Parathyroid adenoma (tissue), 2 donors: ENCODE results near the gene ITPK1.

Experiments
- H2AFZ ChIP-seq: fragments of 300-600 bp; sonication (generic); one replicate; pipeline ENCODE4 v1.7.0; 2017; ENCODE audit warnings: antibody characterized with exemption, mild to moderate bottlenecking
- H3K27ac ChIP-seq: fragments of 300-600 bp; sonication (generic); one replicate; pipeline ENCODE4 v1.7.0; 2017
- H3K27me3 ChIP-seq: fragments of 300-600 bp; sonication (generic); one replicate; pipeline ENCODE4 v1.7.0; 2017; ENCODE audit warnings: low read length; ENCODE audit not compliant: control insufficient read depth, insufficient read depth
- H3K36me3 ChIP-seq: fragments of 300-600 bp; sonication (generic); one replicate; pipeline ENCODE4 v1.7.0; 2017; ENCODE audit warnings: low read length; ENCODE audit not compliant: control insufficient read depth, insufficient read depth
- H3K4me1 ChIP-seq: fragments of 300-600 bp; sonication (generic); one replicate; pipeline ENCODE4 v1.7.0; 2017; ENCODE audit warnings: control low read depth
- H3K4me2 ChIP-seq: fragments of 300-600 bp; sonication (generic); one replicate; pipeline ENCODE4 v1.7.0; 2017; ENCODE audit warnings: low read length
- H3K4me3 ChIP-seq: fragments of 300-600 bp; sonication (generic); one replicate; pipeline ENCODE4 v1.7.0; 2017; ENCODE audit warnings: low read depth, low read length
- H3K79me2 ChIP-seq: fragments of 300-600 bp; sonication (generic); one replicate; pipeline ENCODE4 v1.7.0; 2017; ENCODE audit warnings: control low read depth
- H3K9ac ChIP-seq: fragments of 300-600 bp; sonication (generic); one replicate; pipeline ENCODE4 v1.7.0; 2017; ENCODE audit warnings: mild to moderate bottlenecking
- H3K9me3 ChIP-seq: fragments of 300-600 bp; sonication (generic); one replicate; pipeline ENCODE4 v1.7.0; 2017; ENCODE audit warnings: low read length; ENCODE audit not compliant: control insufficient read depth
- CTCF ChIP-seq: fragments of 300-600 bp; sonication (generic); IDR thresholded peaks from one replicate; pipeline ENCODE4 v1.7.0; 2017; ENCODE audit warnings: antibody characterized with exemption, mild to moderate bottlenecking
- donor health status: primary hyperparathyroidism.

The ITPK1 gene

GRCh38 chr14:92938235-92938875, 177.4 kb downstream of the ITPK1 start:
- Histone ChIP-seq H3K27ac (peak overlapping the region; percentile 97), H3K36me3 (no peaks in the 10 kb centered on the region)
- TF ChIP-seq CTCF: peak; percentile 6

GRCh38 chr14:92937051-92937937, 178.4 kb downstream of the ITPK1 start:
- no peaks in the 10 kb centered on the region for H3K36me3 ChIP-seq
- no peak overlapping the region for H2AFZ ChIP-seq
- no peak overlapping the region for H3K4me3 ChIP-seq
- no peaks in the 10 kb centered on the region for H3K27me3 ChIP-seq
- peaks cover 45% of the 10 kb centered on the region for H3K4me1 ChIP-seq
- H3K4me2 ChIP-seq: no peak overlapping the region
- H3K27ac ChIP-seq: peak overlapping the region; percentile 97
- no peaks in the 10 kb centered on the region for H3K9me3 ChIP-seq
- H3K79me2 ChIP-seq: no peaks in the 10 kb centered on the region
- TF ChIP-seq CTCF: no peak
- H3K9ac ChIP-seq: no peak overlapping the region

More at GRCh38 chr14:92938235-92938875, 177.4 kb downstream of the ITPK1 start:
- H3K27me3 ChIP-seq: no peaks in the 10 kb centered on the region
- no peak overlapping the region for H3K4me2 ChIP-seq
- H3K9ac ChIP-seq: no peak overlapping the region
- H3K79me2 ChIP-seq: no peaks in the 10 kb centered on the region
- H3K4me1 ChIP-seq: peaks cover 35% of the 10 kb centered on the region
- H3K4me3 ChIP-seq: no peak overlapping the region
- no peaks in the 10 kb centered on the region for H3K9me3 ChIP-seq
- H2AFZ ChIP-seq: no peak overlapping the region

GRCh38 chr14:92936085-92936484, 179.6 kb downstream of the ITPK1 start:
- peak; percentile 44 for TF ChIP-seq CTCF
- H3K4me3 ChIP-seq: no peak overlapping the region
- no peaks in the 10 kb centered on the region for H3K36me3 ChIP-seq
- H3K27ac ChIP-seq: peak overlapping the region; percentile 97
- H3K9ac ChIP-seq: no peak overlapping the region
- no peaks in the 10 kb centered on the region for H3K9me3 ChIP-seq
- H3K4me2 ChIP-seq: no peak overlapping the region
- H3K27me3 ChIP-seq: no peaks in the 10 kb centered on the region
- no peak overlapping the region for H2AFZ ChIP-seq
- no peaks in the 10 kb centered on the region for H3K79me2 ChIP-seq
- peaks cover 53% of the 10 kb centered on the region for H3K4me1 ChIP-seq

GRCh38 chr14:92935446-92935845, 180.3 kb downstream of the ITPK1 start:
- no peak overlapping the region for H3K4me2 ChIP-seq
- no peak for TF ChIP-seq CTCF
- H3K36me3 ChIP-seq: no peaks in the 10 kb centered on the region
- peak overlapping the region; percentile 97 for H3K27ac ChIP-seq
- H3K4me3 ChIP-seq: no peak overlapping the region
- H3K9me3 ChIP-seq: no peaks in the 10 kb centered on the region
- no peak overlapping the region for H2AFZ ChIP-seq
- H3K9ac ChIP-seq: no peak overlapping the region
- H3K4me1 ChIP-seq: peaks cover 59% of the 10 kb centered on the region
- no peaks in the 10 kb centered on the region for H3K27me3 ChIP-seq
- H3K79me2 ChIP-seq: no peaks in the 10 kb centered on the region
